Esophagus (tissue), 2 donors: ENCODE data around the gene PRCD. TPM values are rescaled to one million over a fixed set of nuclear protein-coding genes. Genes with fewer than 3 reads are reported as not detected.

ENCODE experiments used
- H3K27ac ChIP-seq, 2 donors: one replicate each; pipeline ENCODE4 v1.5.1; 2013; ENCODE audit warnings: low read depth in 2 of 2, mild to moderate bottlenecking in 2 of 2, inconsistent platforms in 1 of 2, low read length in 1 of 2, moderate library complexity in 1 of 2
- H3K27me3 ChIP-seq, 2 donors: one replicate each; pipeline ENCODE4 v1.6.1; 2013; ENCODE audit warnings: low read length in 2 of 2, control low read depth in 1 of 2, mild to moderate bottlenecking in 1 of 2; ENCODE audit not compliant: insufficient read depth in 2 of 2, control insufficient read depth in 1 of 2
- H3K36me3 ChIP-seq, 2 donors: one replicate each; pipeline ENCODE4 v1.6.1; 2013; ENCODE audit warnings: low read length in 1 of 2; ENCODE audit not compliant: control insufficient read depth in 2 of 2, insufficient read depth in 2 of 2
- H3K4me1 ChIP-seq, 2 donors: one replicate each; pipeline ENCODE4 v1.6.1; 2013; ENCODE audit warnings: low read length in 1 of 2; ENCODE audit not compliant: control insufficient read depth in 2 of 2, insufficient read depth in 2 of 2
- H3K4me3 ChIP-seq, 2 donors: one replicate each; pipeline ENCODE4 v1.5.1; 2013; ENCODE audit warnings: low read length in 2 of 2, mild to moderate bottlenecking in 2 of 2, low read depth in 1 of 2, moderate library complexity in 1 of 2
- H3K9me3 ChIP-seq, 2 donors: one replicate each; pipeline ENCODE4 v1.6.1; 2013; ENCODE audit warnings: mild to moderate bottlenecking in 2 of 2, low read depth in 1 of 2, low read length in 1 of 2, moderate library complexity in 1 of 2; ENCODE audit not compliant: control insufficient read depth in 2 of 2, insufficient read depth in 1 of 2
- WGBS, 2 donors: extraction: QIAGEN DNeasy Blood & Tissue Kit; methylation state at CpG; one replicate each; pipeline ENCODE4 v1.1.7; 2013; 5-methylcytosine and 5-hydroxymethylcytosine counted together
- polyA plus RNA-seq, 2 donors: library from polyadenylated mRNA; stranded (reverse); fragments of 200-250 nt; gene quantifications; one replicate each; pipeline ENCODE4 v1.2.3, GENCODE V29; 2013
- donor health status: healthy with polysubstance abuse.
- donor health status: Bipolar disorder and iron deficiency.

The PRCD gene
- polyA plus RNA-seq, 2 donors, result 1.2 to 3.0 TPM

DNA sequence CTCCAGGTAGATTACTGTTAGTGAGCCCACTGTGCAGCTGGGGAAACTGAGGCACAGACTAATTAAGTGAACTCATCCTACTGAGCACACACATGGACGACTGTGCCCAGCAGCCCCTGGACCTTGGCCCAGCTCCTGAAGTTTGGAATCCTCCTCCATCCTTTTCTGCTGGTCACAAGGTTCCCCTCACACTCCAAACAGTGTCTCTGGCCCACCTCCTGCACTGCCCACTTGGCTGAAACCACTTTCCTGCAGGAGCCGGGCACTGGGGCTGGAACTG, 42.2 kb upstream of the PRCD start:
- H3K9me3 ChIP-seq, result no peaks in the 10 kb centered on the region
- 40 to 43% methylated on average over 2 of the region's 2 CpGs for WGBS, 2 donors
- H3K36me3 ChIP-seq, result peaks cover 0 to 7% of the 10 kb centered on the region in 2 donors
- no peaks in the 10 kb centered on the region for H3K27me3 ChIP-seq
- peak overlapping the region; percentile 62 to 89 for H3K27ac ChIP-seq
- no peak overlapping the region for H3K4me3 ChIP-seq
- H3K4me1 ChIP-seq, result peaks cover 11 to 43% of the 10 kb centered on the region in 2 donors

DNA sequence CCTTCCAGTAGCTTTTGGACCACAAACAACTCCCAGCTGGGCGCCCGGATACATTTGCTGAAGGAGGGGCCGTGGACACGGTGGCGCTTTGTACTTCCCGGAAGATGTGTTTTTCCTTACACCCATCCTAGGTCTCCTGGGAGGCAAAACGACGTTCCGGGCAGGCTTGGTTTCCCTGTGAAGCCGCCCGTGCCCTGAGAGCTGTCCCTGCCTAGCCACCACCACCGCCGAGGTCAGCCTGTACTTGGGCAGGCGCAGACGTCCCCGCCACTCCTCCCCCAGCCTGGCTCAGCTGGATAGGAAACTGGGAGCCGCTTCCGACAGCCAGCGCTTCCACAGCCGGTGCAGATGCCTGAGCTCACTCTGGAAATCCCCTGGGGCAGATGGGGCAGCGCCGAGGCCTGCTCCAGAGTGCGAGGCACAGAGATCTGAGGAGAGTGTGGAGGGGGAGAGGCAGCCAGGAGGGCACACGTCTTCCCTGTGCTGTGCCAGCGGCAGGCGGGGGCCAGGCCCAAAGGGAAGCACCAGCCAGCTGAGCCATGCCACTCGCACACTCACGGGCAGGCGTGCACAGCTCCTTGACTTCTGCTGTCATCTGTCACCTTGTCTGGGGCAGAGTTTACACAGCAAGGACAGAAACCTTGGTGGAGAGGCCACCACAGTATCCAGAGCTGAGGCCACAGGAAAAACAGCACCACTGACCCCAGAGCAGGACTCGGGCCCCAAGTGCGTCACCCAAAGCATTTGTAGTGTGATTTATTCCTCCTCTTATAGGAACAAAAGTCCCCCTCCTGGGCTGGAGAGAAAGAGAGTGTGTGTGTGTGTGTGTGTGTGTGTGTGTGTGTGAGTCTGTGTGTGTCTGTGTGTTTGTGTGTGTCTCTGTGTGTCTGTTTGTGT, 41.6 kb upstream of the PRCD start:
- no peaks in the 10 kb centered on the region for H3K9me3 ChIP-seq
- no peaks in the 10 kb centered on the region for H3K27me3 ChIP-seq
- peaks cover 0 to 7% of the 10 kb centered on the region in 2 donors for H3K36me3 ChIP-seq
- 20 to 23% methylated on average over 31 of the region's 31 CpGs for WGBS, 2 donors
- peak overlapping the region; percentile 6 to 16 for H3K4me3 ChIP-seq
- H3K27ac ChIP-seq, result peak overlapping the region; percentile 62 to 89
- peaks cover 11 to 38% of the 10 kb centered on the region in 2 donors for H3K4me1 ChIP-seq

DNA sequence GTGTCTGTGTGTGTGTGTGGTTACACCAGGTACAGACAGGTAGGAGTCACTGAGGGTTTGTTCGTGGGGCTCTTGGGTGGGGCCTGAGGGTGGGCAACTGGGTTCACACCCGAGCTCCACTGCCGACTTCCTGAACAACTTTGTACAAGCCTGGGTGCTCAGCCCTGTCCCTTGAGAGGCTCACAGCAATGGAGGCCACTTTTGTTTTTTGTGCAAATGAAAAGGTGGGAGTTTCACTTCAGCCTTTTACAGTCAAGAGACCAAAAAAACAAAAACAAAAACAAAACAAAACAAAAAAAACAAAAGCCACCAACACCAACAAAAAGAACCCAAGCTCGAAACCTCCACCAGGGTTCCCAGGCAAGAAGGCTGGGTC, 41.0 kb upstream of the PRCD start:
- Histone ChIP-seq H3K27me3 (no peaks in the 10 kb centered on the region), H3K4me3 (no peak overlapping the region), H3K4me1 (peaks cover 11 to 33% of the 10 kb centered on the region in 2 donors), H3K9me3 (no peaks in the 10 kb centered on the region), H3K36me3 (peaks cover 0 to 7% of the 10 kb centered on the region in 2 donors), H3K27ac (peak overlapping the region; percentile 62 to 89)
- WGBS, 2 donors, result 42 to 54% methylated on average over 4 of the region's 4 CpGs

DNA sequence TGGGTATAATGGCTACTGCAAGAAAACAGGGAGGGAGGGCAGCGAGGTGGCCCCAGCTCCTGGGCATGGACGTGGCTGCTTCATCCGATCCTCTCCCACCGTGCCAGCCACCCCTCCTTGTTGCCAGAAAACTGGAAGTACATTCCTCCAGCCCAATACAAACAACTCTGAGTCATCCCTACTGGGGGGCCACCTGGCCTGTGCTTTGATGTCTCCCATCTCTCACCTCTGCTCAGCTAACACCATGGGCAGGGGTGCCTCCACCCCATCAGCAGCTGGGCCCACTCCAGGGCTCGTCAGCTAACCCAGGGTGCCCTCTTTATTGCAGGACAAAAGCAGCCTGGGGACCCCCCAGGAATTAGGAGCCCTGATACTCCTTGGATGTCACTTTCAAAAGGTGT, 40.6 kb upstream of the PRCD start:
- peaks cover 11 to 33% of the 10 kb centered on the region in 2 donors for H3K4me1 ChIP-seq
- H3K4me3 ChIP-seq, result peak overlapping the region in 1 of 2 donors; percentile 66
- no peaks in the 10 kb centered on the region for H3K9me3 ChIP-seq
- 49 to 64% methylated on average over 5 of the region's 5 CpGs for WGBS, 2 donors
- peaks cover 0 to 7% of the 10 kb centered on the region in 2 donors for H3K36me3 ChIP-seq
- peak overlapping the region in 1 of 2 donors; percentile 51 for H3K27ac ChIP-seq
- no peaks in the 10 kb centered on the region for H3K27me3 ChIP-seq

DNA sequence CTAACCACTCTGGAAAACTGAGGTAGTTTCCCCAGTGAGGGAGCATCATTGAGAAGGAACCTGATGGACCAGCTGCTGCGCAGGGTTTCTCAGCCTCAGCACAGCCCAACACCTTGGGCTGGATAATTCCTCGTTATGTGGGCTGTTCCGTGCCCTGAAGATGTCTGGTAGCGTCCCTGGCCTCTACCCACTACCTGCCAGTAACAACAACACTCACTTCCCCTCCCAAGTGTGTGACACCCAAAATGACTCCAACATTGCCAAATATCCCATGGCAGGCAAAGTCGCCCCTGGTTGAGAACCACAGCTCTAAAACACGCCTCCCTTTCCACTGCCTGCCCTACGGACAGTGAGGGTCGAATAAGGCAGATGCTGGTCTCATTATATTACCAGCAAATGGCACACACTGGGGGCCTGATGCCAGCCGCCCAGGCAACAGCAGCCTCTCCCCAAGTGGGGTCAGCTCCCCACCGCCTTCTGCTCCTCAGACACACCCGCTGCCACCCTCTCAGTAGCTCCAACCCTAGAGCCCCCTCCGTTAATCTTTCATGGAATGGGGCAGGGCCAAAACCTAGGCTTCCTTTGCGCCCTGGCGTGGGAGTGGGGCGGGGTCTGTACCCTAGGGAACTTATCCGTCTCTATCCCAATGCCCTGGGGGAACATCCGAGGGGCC, 39.6 kb upstream of the PRCD start:
- Histone ChIP-seq H3K9me3 (no peaks in the 10 kb centered on the region), H3K4me3 (peak overlapping the region; percentile 66 to 72), H3K27me3 (no peaks in the 10 kb centered on the region), H3K4me1 (peaks cover 11 to 33% of the 10 kb centered on the region in 2 donors), H3K36me3 (peaks cover 0 to 7% of the 10 kb centered on the region in 2 donors), H3K27ac (peak overlapping the region; percentile 24 to 51)
- WGBS, 2 donors, result 35 to 43% methylated on average over 17 of the region's 17 CpGs

DNA sequence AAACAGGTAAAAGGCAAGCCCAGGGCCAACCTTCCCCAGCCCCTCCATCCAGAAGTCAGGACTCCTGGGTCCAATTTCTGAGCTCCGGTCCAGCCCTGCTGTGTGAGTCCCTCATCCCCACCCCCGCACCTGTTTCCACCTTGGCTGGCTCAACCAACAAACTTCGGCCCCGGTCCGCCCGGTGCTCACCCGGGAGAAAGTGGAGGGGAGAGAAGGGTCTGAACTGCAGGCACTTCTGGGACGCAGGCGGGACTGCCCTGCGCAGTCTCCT, 39.2 kb upstream of the PRCD start:
- Histone ChIP-seq H3K36me3 (peaks cover 0 to 7% of the 10 kb centered on the region in 2 donors), H3K27ac (peak overlapping the region; percentile 24 to 51), H3K9me3 (no peaks in the 10 kb centered on the region), H3K27me3 (no peaks in the 10 kb centered on the region), H3K4me3 (peak overlapping the region; percentile 66 to 72), H3K4me1 (peaks cover 11 to 33% of the 10 kb centered on the region in 2 donors)
- WGBS, 2 donors, result 17 to 18% methylated on average over 10 of the region's 10 CpGs

DNA sequence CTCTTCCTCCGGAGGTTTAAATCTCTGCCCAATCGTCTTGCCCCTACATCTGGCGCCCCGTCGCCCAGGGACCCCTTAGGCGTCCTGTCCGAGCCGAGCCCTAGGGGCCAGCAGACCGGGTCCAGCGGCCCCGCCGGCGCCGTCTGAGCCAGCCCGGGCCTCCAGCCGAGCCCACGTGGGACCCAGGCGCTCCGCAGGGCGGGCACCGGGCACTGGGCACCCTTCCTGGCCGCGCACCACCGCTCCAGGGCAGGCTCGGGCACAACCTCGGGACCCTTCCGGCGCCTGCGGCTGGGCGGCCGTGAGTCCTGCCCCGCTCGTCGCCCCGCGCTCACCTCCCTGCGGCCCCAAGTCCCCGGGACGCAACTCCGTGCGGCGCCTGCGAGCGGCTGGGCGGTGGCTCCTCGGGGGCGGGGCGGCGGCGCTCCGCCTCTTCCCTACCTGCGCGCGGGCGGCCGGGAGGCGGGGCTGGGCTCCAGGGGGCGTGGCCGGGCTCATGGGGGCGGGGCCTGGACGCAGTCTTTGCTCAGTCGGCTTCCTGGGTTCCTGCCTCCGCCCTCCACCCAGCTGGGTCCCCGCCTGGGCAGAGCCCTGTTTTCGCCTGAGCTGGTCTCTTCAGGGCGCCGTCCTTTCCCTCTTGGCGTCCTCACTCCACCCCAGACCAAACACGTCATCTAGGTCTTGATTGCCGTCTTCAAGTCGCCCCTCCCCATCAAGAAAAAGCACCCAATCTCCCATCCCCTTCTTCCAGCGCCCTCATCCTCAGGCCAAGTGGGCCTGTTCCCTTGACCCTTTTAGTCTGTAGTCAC, 38.6 kb upstream of the PRCD start, which contains the start of gene RHBDF2:
RHBDF2 (minus strand) TSS at position 406 of the 809 bp plus-strand sequence. CDS start 19,899 bp downstream, outside the sequence.
- Histone ChIP-seq H3K27me3 (no peaks in the 10 kb centered on the region), H3K27ac (peak within 1 kb of the TSS; percentile 60 to 87), H3K36me3 (peaks cover 0 to 4% of the 10 kb centered on the region in 2 donors), H3K4me1 (peaks cover 11 to 33% of the 10 kb centered on the region in 2 donors), H3K9me3 (no peaks in the 10 kb centered on the region), H3K4me3 (peak within 1 kb of the TSS; percentile 66 to 72)
- 1% methylated on average over 65 to 72 of the region's 72 CpGs for WGBS, 2 donors

DNA sequence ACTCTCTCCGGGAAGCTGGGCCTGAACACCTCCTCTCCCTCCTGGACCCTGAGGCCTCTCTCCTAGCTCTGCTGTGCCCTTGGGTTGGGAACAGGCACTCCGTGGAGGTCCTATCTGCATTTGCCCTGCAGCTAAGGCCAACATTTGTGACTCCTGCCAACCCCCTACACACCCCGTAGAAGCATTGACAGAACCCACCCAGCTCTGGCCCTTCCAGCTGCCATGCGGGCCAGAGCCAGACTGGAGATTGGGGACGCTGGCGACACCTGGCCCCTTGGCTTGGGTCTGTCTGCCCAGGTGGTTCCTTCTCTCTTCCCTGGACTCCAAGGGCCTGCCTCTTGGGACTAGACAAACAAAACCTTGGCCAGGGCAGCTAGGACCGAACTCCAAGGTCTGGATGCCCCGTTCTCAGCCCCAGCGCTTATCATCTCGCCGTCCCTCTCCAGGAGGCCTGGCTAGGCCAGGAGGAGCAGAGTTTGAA, 38.0 kb upstream of the PRCD start:
- H3K27ac ChIP-seq, result peak overlapping the region; percentile 60 to 87
- H3K27me3 ChIP-seq, result no peaks in the 10 kb centered on the region
- H3K9me3 ChIP-seq, result no peaks in the 10 kb centered on the region
- peaks cover 11 to 36% of the 10 kb centered on the region in 2 donors for H3K4me1 ChIP-seq
- WGBS, 2 donors, result 67 to 76% methylated on average over 11 of the region's 11 CpGs
- peaks cover 0 to 4% of the 10 kb centered on the region in 2 donors for H3K36me3 ChIP-seq
- peak overlapping the region in 1 of 2 donors; percentile 30 for H3K4me3 ChIP-seq
